Body of pancreas (tissue), 4 donors: ENCODE results near the gene NAT8L. TPM values are rescaled to one million over a fixed set of nuclear protein-coding genes. Genes with fewer than 3 reads are reported as not detected.
"Not testable (repeated sequence)": the region's sequence is repeated elsewhere in the genome, so short reads cannot be mapped to it uniquely, and the experiment has no call there.

Experiments
- ATAC-seq: fragments of 150-250 bp; one replicate; pipeline ENCODE4 v1.9.1; 2016
- DNase-seq, 4 donors: peaks; one replicate each; pipeline ENCODE4 v3.0.0-alpha.2; 2019
- H3K27ac ChIP-seq, 4 donors: fragments of 200-600 bp; sonication (generic); 1 replicate in 3 of 4; 2 replicates in 1 of 4; pipeline versions ENCODE4 v1.5.1 to v1.6.1; 2016 to 2019; ENCODE audit warnings: mild to moderate bottlenecking in 1 of 4, mixed read lengths in 1 of 4, moderate library complexity in 1 of 4
- H3K27me3 ChIP-seq, 2 donors: fragments of 200-600 bp; sonication (generic); one replicate each; pipeline ENCODE4 v1.6.0; 2016; ENCODE audit warnings: mild to moderate bottlenecking in 1 of 2
- H3K36me3 ChIP-seq, 2 donors: fragments of 200-600 bp; sonication (generic); replicated peaks in 1 of 2; 2 replicates each; pipeline ENCODE4 v1.5.1; 2016; ENCODE audit warnings: low read depth in 2 of 2; ENCODE audit not compliant: insufficient read depth in 1 of 2
- H3K4me1 ChIP-seq: fragments of 200-600 bp; sonication (generic); one replicate; pipeline ENCODE4 v1.6.0; 2016
- H3K4me3 ChIP-seq, 2 donors: fragments of 200-600 bp; sonication (generic); 1 replicate in 1 of 2; 2 replicates in 1 of 2; pipeline ENCODE4 v1.5.1; 2016 to 2019
- H3K9me3 ChIP-seq, 3 donors: fragments of 200-600 bp; sonication (generic); 1 replicate in 2 of 3; 2 replicates in 1 of 3; pipeline ENCODE4 v1.5.1; 2016
- POLR2A ChIP-seq, 3 donors: fragments of 450-650 bp; IDR thresholded peaks; one replicate each; pipeline ENCODE4 v1.6.1; 2016; ENCODE audit warnings: antibody characterized with exemption in 3 of 3, mild to moderate bottlenecking in 2 of 3
- WGBS, 2 donors: methylation state at CpG; one replicate each; pipeline ENCODE4 v1.1.5; 2017; 5-methylcytosine and 5-hydroxymethylcytosine counted together
- intact Hi-C: fragments of 100-400 bp; cut with DNase I; formaldehyde crosslinking; loops from one replicate; pipeline ENCODE4 v1.15.1; 2023
- total RNA-seq, 2 donors: library from RNA; depleted of rRNA; stranded (reverse); fragments of >200 nt; gene quantifications; one replicate each; pipeline ENCODE4 v1.1.0, GENCODE V29; 2016
- TF ChIP-seq, protein P1 (sequence below), 7 experiments: fragments of 450-650 bp in 4 of 7; fragments of 200-600 bp in 3 of 7; sonication (generic) in 3 of 7; IDR thresholded peaks; one replicate each; pipeline ENCODE4 v1.5.1; 2016 to 2019; ENCODE audit warnings: antibody characterized with exemption in 7 of 7

The NAT8L gene
- total RNA-seq, 2 donors from 2014 or later: 3.6 to 18.8 TPM

DNA sequence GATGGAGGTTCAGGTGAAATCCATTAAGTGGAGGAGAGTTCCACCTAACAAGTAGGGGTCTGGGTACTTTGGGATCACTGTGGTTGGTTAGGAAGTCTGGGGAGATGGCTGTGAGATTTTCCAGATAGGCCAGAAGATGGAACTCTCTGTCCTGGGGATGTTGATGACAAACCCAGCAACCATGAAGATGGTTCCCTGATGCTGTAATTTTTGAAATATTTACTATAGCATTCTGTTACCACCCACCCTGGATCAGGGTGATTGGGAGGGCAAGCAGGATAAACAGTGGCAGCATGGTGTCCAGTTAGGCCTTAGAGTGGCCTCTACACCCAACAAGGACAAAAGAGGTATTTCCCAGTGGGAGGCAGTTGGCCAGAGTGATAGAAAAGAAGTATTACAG lies 34.4 kb upstream of the NAT8L start:
- no peak overlapping the region for H3K27ac ChIP-seq
- no peaks in the 10 kb centered on the region for H3K9me3 ChIP-seq
- intact Hi-C loops: no loop called here
- H3K4me1 ChIP-seq: no peaks in the 10 kb centered on the region
- no peak overlapping the region for H3K4me3 ChIP-seq
- H3K36me3 ChIP-seq: no peaks in the 10 kb centered on the region
- H3K27me3 ChIP-seq: no peaks in the 10 kb centered on the region
- ATAC-seq (no peak), DNase-seq (no peak)
- TF ChIP-seq POLR2A (IDR thresholded peaks at IDR 0.05): no peak
- TF ChIP-seq, protein P1, sequence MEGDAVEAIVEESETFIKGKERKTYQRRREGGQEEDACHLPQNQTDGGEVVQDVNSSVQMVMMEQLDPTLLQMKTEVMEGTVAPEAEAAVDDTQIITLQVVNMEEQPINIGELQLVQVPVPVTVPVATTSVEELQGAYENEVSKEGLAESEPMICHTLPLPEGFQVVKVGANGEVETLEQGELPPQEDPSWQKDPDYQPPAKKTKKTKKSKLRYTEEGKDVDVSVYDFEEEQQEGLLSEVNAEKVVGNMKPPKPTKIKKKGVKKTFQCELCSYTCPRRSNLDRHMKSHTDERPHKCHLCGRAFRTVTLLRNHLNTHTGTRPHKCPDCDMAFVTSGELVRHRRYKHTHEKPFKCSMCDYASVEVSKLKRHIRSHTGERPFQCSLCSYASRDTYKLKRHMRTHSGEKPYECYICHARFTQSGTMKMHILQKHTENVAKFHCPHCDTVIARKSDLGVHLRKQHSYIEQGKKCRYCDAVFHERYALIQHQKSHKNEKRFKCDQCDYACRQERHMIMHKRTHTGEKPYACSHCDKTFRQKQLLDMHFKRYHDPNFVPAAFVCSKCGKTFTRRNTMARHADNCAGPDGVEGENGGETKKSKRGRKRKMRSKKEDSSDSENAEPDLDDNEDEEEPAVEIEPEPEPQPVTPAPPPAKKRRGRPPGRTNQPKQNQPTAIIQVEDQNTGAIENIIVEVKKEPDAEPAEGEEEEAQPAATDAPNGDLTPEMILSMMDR (IDR thresholded peaks at IDR 0.05): no peak

DNA sequence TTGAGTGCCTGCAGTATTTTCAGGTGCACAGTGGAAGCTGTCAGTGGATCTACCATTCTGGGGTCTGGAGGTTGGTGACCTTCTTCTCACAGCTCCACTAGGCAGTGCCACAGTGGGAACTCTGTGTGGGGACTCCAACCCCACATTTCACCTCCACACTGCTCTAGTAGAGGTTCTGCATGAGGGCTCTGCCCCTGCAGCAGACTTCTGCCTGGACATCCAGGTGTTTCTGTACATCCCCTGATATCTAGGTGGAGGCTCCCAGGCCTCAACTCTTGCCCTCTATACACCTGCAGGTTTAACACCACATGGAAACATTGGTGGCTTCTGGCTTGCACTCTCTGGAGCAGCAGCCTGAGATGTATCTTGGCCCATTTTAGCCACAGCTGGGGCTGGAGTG lies 33.3 kb upstream of the NAT8L start:
- Histone ChIP-seq H3K27me3 (no peaks in the 10 kb centered on the region), H3K4me3 (no peak overlapping the region), H3K4me1 (no peaks in the 10 kb centered on the region), H3K9me3 (no peaks in the 10 kb centered on the region), H3K27ac (no peak overlapping the region), H3K36me3 (no peaks in the 10 kb centered on the region)
- TF ChIP-seq, protein P1 (IDR thresholded peaks at IDR 0.05): no peak
- no peak for TF ChIP-seq POLR2A (IDR thresholded peaks at IDR 0.05)
- no peak for ATAC-seq
- DNase-seq: no peak
- intact Hi-C loops: no loop called here

DNA sequence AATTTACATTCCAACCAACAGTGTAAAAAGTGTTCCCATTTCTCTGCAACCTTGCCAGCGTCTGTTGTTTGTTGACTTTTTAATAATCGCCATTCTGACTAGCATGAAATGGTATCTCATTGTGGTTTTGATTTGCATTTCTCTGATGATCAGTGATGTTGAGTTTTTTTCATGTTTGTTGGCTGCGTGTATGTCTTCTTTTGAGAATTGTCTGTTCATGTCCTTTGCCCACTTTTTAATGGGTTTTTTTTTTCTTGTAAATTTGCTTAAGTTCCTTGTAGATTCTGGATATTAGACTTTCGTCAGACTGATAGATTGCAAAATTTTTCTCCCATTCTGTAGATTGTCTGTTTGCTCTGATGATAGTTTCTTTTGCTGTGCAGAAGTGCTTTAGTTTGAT lies 32.0 kb upstream of the NAT8L start:
- ATAC-seq, H3K9me3 ChIP-seq, H3K27me3 ChIP-seq, intact Hi-C loops, H3K4me3 ChIP-seq, H3K36me3 ChIP-seq, DNase-seq, H3K4me1 ChIP-seq, H3K27ac ChIP-seq: not testable (repeated sequence)
- WGBS, 2 donors: 83 to 88% methylated on average over 4 of the region's 4 CpGs

DNA sequence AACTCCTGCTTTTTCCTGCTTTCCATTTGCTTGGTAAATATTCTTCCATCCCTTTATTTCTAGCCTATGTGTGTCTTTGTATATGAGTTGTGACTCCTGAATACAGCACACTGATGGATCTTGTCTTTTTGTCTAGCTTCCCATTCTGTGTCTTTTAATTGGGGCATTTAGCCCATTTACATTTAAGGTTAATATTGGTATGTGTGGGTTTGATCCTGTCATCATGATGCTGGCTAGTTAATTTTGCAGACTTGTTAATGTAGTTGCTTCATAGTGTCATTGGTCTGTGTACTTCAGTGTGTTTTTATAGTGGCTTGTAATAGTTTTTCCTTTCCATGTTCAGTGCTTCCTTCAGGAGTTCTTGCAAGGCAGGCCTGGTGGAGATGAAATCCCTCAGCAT lies 28.0 kb upstream of the NAT8L start:
- H3K27me3 ChIP-seq, H3K27ac ChIP-seq, intact Hi-C loops, DNase-seq, H3K4me3 ChIP-seq, ATAC-seq, H3K4me1 ChIP-seq, H3K36me3 ChIP-seq, H3K9me3 ChIP-seq: not testable (repeated sequence)

DNA sequence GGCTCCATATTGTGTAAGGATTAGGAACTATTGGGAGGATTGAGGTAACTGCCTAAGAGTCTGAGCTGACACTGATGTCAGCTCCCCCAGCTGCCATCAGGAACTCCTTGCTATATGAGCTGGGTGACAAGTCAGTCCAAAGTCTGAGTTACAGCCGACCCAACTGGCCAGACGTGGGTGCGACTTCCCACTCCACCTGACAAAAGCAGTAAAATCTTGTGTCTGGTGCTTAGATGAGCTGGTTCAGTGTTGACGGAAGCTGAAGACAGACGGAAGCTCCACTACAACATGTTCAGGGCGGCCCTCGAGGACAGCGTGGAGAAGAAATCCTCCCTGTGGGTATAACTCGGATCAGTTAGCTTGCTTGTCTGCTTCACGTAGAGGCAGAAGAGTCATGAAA lies 22.8 kb upstream of the NAT8L start:
- H3K27ac ChIP-seq: no peak overlapping the region
- intact Hi-C loops: no loop called here
- peaks cover 6% of the 10 kb centered on the region for H3K4me1 ChIP-seq
- no peak overlapping the region for H3K4me3 ChIP-seq
- ATAC-seq: no peak
- TF ChIP-seq, protein P1 (IDR thresholded peaks at IDR 0.05): no peak
- H3K9me3 ChIP-seq: no peaks in the 10 kb centered on the region
- H3K27me3 ChIP-seq: no peaks in the 10 kb centered on the region
- no peak for DNase-seq
- 84 to 86% methylated on average over 10 of the region's 10 CpGs for WGBS, 2 donors
- H3K36me3 ChIP-seq: no peaks in the 10 kb centered on the region

DNA sequence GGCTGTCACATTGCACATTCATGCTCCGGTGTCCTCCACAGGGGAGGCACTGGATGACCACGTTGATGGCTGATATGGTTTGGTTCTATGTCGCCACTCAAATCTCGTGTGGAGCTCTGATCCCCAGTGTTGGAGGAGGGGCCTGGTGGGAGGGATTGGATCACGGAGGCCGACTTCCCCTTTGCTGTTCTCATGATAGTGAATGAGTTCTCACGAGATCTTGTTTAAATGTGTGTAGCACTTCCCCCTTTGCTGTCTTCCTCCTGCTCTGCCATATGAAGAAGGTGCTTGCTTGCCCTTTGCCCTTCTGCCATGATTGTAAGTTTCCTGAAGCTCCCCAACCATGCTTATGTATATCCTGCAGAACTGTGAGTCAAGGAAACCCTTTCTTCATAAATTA lies 22.3 kb upstream of the NAT8L start:
- no peak for ATAC-seq
- no peak overlapping the region for H3K27ac ChIP-seq
- no peak for DNase-seq
- intact Hi-C loops: no loop called here
- H3K4me1 ChIP-seq: peaks cover 11% of the 10 kb centered on the region
- no peaks in the 10 kb centered on the region for H3K9me3 ChIP-seq
- WGBS, 2 donors: 67 to 70% methylated on average over 6 to 7 of the region's 7 CpGs
- TF ChIP-seq, protein P1 (IDR thresholded peaks at IDR 0.05): no peak
- TF ChIP-seq POLR2A (IDR thresholded peaks at IDR 0.05): no peak
- no peak overlapping the region for H3K4me3 ChIP-seq
- no peaks in the 10 kb centered on the region for H3K27me3 ChIP-seq
- H3K36me3 ChIP-seq: no peaks in the 10 kb centered on the region
